H4 (cell line): ENCODE results near the gene APOBEC2. TPM values are rescaled to one million over a fixed set of nuclear protein-coding genes. Genes with fewer than 3 reads are reported as not detected.
"Not testable (repeated sequence)": the region's sequence is repeated elsewhere in the genome, so short reads cannot be mapped to it uniquely, and the experiment has no call there.

Source experiments
- DNase-seq: peaks from one replicate; pipeline ENCODE4 v3.0.0-alpha.2; 2015; ENCODE audit warnings: low spot score
- total RNA-seq: library from RNA; depleted of rRNA; stranded (reverse); fragments of >200 nt; shearing (Covaris generic); gene quantifications from 2 replicates; pipeline ENCODE4 v1.2.3, GENCODE V29; 2014; rRNA removed

The APOBEC2 gene
- not detected in 2 replicates for total RNA-seq

DNA sequence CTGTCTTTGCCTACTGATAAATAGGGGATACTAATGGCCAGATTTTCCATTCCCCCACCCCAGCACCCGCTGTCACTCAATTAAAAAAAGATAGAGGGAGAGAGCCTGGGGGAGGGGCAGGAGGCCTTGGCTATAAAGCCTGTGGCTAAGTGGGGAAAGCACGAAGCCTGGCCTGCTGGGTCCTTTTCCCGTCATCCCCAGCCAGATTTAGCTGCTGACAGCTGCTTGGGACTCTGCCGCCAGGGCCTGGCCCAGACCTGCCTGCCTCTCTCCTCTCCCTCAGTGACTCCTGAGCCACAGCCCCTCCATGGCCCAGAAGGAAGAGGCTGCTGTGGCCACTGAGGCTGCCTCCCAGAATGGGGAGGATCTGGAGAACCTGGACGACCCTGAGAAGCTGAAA lies at the start of gene APOBEC2:
Gene APOBEC2, plus strand, starts transcription at position 162 of the 400 bp plus-strand sequence. Its CDS starts 146 bp downstream, at position 308.
- DNase-seq = no peak

DNA sequence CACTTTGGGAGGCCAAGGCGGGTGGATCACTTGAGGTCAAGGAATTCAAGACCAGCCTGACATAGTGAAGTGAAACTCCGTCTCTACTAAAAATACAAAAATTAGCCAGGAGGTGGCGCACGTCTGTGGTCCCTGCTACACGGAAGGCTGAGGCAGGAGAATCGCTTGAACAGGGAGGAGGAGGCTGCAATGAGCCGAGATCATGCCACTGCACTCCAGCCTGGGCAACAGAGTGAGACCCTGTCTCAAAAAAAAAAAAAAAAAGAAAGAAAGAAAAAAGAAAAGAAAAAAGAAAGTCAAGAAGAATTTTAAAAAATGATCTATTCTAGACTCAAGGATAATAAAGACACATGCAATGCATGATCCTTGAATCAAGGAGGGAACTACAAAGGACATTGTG lies 46.8 kb upstream of the APOBEC2 start:
- DNase-seq = peak; percentile 75

DNA sequence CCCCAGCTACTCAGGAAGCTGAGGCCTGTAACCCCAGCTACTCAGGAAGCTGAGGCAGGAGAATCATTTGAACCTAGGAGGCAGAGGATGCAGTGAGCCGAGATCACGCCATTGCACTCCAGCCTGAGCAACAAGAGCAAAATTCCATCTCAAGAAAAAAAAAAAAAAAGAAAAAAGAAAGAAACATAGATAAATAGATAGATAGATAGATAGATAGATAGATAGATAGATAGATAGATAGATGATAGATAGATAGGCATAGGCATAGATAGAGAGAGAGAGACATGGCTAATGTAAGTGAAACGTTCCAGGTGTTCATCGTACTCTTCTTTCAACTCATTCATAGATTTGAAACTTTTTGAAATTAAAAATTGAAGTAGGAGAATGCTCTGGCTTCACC lies 46.0 kb upstream of the APOBEC2 start:
- not testable (repeated sequence) for DNase-seq

DNA sequence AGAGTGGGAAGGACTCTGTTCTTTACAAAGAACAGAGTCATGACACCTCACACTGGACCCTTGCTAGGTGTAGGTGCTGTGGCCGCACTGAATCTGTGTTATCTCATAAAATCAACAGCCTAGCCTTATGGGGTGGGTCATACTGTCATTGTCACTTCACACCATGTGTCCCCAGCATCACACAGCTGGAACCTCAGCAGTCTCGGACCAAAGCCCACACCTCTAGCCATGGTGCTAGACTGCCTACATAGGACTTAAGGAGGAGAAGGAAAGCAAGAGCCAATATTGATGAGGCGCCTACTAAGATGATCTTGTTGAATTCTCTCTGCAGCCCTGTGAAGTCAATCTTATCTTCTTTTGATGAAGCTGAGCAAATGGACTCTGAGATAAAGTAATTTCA lies 45.0 kb upstream of the APOBEC2 start:
- DNase-seq = no peak

DNA sequence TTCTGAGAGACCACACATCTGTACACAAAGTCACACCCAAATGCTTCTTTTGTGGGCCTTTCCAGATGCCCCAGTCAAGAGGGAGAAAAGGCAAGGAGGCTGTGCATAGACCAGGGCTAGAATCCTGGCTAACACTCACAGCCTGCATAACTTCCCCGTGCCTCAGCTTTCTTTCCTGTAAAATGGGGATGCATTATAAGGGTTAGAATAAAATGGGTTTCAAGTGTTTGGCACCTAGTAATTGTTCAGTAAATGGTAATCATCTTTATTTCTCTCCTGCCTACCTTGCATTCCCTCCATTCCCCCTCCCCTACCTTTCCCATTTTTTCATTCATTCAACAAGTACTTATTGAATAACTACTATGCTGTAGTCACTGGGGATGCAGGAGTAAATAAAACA lies 43.3 kb upstream of the APOBEC2 start:
- DNase-seq = no peak

DNA sequence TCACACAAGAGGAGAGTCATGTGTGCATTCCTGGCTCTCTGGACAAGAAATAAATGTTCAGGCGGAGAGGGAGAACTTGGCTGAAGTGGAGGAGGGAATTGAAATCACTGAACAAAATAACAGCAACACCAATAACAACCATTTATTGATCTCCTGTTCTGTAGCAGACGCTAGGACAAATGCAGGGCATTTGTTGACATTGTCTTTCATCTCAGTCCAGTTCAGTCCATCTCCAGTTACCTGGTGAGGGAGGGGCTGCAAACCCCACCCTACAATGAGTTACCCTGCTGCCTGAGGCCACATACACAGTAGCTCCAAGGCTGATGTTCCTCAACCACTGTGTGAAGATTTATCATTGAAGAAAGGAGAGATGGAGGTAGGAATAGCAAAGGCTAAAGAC lies 41.3 kb upstream of the APOBEC2 start:
- no peak for DNase-seq

DNA sequence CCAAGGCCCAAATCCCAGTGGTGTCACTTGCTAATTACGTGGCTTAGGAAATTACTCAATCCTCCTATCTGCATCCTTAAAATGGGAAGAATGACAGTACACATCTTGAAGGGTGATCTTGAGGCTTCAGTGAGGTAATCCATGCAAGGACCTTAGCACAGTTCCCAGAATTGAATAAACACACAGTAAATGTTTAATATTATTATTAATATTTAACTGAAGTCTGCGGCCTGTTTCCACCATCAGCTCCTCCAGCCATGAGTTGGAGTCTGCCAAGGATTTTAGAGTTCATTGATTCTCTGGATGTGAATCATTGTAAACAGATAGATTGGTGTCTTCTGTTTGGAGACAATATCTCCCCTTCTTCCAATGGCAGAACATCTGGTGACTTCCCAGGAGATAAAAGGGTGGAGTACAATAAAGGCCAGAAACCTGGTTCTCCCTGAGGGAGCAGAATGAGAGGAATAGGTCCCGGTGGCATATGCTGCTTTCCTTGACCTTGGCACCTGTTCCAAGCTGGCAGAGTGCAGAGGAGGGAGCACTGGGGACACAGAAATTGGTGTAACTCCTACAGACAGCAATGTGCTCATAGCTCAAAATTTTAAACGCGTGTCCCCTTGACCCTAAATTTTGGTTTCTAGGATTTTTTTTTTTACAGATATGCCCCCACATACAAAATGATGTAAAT lies 39.4 kb upstream of the APOBEC2 start:
- DNase-seq = no peak

DNA sequence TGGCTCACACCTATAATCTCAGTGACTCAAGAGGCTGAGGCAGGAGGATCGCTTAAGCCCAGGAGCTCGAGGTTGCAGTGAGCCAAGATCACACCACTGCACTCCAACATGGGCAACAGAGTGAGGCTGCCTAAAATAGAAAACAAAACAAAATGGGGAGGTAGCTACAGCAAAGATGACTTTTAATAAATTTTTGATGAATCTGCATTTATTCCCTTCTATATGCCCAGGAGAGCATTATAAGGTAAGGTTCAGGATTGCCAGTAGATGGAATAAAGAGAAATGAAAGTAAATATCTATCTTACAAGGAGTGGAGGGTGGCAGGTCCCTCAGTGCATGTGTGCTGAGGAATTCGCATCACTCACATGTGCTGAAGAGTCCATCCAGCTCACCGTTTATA lies 38.2 kb upstream of the APOBEC2 start:
- no peak for DNase-seq

DNA sequence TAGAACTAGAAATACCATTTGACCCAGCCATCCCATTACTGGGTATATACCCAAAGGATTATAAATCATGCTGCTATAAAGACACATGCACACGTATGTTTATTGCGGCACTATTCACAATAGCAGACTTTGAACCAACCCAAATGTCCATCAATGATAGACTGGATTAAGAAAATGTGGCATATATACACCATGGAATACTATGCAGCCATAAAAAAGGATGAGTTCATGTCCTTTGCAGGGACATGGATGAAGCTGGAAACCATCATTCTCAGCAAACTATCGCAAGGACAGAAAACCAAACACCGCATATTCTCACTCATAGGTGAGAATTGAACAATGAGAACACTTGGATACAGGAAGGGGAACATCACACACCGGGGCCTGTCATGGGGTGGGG lies 37.1 kb upstream of the APOBEC2 start:
- DNase-seq = not testable (repeated sequence)

DNA sequence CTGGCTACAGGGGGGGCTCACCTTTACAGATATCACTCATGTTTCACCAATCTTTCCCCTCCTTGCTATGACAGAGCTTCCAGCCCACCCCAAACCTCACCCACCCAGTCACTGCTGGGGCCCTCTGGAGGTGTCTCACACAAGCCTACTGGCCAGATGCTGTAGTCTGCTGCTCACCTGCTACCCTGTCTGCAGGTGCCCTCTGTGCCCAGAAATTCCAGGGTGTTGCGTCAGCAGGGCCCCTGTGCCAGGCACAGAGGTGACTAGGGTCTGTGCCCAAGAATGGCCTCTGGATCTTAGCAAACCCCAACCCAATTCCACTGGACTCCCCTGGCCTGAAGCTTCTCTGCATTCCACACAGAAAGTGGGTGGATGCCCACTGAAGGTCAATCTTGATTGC lies 35.3 kb upstream of the APOBEC2 start:
- DNase-seq = no peak

DNA sequence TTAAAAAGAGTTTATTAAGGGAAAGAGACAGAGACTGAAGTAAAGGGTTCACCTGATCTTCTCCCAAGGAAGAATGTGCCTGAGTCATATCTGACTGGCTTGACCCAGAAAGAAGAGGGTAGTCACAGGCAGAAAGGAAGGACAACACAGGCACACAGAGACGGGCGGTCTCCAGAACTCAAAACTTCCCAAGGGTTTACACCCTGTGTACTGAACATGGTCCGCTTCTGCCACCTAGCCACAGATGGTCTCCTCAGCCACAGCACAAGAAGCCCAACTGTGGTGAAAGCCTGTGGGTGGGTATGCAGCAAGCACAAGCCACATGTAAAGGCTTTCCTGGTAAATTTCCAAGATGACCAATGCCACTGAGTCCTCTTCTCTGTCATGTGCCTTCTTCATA lies 31.2 kb upstream of the APOBEC2 start:
- DNase-seq = peak; percentile 73

DNA sequence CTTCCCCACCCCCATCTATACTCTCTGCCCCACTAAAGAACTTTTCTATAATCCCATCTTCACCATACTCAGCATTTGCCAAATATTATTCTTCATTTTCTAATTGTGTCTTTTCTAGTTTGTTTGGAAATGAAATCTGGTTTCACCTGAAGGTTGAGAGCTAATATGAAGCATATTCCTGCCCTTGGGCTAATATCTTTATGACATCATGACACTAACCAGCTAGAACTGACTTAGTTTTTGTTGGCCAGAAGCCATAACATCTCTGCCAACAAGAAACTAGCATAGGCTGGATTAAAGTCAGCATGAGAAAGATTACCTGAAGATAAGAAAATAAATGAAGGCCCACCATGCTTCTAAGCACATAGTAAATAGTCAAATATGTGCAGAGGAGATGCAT lies 30.7 kb upstream of the APOBEC2 start:
- DNase-seq = no peak

DNA sequence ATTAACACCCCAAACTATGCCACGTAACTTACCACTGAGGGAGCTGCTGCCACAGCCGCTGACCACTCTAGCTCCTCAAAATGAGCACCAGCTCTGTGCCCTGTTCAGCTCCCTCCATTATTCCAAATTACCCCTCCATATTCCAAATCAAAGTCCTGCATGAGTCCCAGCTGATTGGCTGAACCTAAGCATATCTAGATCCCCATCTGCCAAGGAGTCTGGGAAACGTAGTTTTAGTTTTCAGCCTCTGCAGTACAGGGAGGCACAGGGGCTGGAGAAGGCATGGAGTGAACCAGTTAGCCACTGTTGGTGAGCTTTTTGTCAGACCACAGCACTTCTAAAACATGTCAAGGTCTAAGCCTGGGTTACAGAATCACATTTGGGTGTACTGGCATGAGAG lies 29.9 kb upstream of the APOBEC2 start:
- no peak for DNase-seq

DNA sequence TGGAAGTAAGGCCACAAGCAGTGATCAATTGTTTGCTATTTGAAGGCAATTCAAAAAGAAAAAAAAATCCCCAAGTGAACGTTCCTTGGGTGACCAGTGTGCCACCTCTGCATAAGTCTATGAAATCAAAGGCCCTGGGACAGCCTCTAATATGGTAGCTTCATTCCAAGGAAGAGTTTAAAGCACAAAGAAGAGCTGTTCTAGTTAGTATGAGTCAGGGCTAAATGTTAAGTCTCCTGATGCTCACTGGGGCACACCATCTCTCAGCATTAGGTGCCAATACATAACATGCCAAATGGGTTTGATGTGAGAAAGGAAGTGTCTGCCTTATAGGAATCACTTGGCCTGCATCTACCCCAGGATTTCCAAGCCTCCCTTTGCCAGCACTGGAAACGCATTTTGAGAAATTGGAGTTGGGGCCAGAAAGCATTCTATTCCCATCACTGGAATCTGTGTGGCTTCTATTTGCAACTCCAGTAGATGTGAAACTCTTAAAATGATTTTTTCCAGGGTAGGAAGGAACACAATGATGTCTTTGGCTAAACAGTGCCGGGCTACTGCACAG lies 27.0 kb upstream of the APOBEC2 start:
- no peak for DNase-seq

DNA sequence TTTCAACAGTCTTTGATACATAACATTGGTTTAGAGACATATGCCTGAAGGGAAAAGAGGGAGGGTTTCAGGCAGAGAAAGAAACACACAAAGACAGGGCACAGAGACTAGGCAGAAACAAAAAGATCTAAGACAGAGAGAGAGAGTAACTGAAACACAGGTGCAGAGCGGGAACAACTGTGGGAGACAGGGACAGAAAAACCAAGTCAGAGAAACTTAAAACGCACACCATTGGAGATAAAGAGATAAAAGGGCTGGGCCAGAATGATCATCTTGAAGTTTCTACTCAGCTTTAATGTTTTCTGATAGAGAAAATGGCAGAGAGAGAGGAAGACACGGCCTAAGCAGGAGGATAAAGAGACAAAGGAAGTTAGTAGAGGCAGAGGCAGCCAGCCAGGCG lies 25.8 kb upstream of the APOBEC2 start:
- no peak for DNase-seq

DNA sequence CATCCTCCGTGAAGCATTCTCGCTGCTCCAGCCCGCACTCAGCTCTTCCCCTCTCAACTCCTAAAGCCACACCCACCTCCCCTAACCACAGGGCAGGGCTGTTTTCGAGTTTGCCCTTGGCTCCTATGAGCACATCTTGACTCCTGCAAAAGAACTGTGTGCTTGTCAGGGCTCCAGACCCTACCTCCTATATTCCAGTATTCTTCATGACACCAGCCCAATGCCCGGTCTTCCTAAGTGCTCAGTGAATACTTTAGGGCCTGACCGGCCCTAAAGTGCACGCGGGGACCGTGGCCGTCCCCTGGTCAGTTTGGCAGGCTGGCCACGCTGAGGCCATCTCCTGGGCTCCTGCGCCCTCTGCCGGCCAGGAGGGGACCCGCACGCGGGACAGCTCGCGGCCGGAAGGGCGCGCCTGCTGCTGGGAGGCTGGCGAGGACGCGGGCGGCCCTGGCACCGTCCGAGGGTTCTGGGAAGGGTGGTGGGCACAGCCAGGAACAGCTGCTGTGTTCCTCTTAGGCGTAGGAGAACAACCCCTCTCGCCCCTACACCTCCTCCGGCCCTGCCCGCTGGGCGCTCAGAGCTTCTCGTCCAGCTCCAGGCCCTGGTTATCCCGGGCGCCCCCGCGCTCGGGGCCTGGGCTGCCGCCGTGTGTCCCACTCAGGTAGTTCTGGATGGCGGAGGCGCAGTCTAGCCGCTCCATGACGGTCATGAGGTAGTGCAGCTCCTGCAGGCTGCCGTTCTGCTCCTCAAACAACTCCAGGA lies 25.0 kb upstream of the APOBEC2 start:
- DNase-seq = peak; percentile 80

DNA sequence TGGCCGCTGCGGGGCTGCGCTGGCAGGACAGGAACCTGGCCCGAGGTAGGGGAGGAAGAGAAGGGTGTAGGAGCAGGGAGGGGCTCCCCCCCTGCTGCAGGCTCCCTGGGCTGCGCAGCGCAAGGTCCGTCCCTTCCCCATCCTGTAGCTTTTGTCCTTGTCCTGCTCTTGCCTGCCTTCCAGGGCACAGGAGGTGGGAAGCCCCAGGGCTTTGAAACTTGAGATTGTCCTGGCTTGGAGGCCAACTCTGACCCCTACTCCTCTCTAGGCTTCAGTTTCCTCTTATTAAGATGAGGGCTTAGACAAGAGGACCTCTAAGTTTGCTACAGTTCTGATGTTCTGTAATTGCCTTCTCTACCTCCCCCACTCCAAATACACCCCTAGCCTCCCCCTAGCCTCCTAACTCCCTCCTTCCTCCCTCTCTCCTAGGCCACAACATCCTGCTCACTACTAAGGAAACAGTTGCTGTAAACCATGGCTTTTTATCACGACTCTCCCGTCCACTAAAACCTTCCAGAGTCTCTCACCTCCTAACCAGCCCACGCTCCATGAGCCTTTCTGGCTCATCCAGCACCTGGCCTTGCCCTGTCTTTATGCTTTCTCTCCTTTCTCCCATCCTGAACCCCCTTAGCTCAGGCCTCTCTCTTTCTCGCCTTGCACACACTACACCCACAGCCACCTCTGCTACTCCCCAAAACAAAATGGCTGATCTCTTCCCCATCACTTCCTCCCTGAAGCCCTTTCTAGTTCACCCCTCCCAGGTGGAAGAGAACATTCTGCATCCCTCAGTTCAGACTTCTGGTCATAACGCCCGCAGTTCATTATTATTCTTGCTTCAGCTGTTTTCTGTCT lies 24.2 kb upstream of the APOBEC2 start:
- DNase-seq = no peak

DNA sequence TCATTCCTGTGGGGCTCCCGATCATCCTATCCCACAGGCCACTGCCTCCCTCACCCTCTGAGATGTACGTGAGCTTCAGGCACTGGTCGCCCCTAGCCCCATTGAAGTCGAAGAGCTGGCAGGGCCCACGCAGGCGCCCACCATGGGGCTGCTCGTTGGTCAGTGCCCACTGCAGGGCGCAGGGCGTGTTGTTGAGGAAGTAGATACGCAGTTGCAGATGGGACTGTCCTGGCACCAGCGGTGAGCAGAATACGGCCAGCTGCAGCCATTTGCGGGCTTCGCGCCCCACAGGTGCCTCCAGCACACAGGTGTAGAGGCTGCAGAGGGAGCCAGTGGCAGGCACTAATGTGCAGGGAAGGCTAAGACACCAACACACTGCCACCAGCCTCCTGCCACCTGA lies 20.2 kb upstream of the APOBEC2 start:
- no peak for DNase-seq

DNA sequence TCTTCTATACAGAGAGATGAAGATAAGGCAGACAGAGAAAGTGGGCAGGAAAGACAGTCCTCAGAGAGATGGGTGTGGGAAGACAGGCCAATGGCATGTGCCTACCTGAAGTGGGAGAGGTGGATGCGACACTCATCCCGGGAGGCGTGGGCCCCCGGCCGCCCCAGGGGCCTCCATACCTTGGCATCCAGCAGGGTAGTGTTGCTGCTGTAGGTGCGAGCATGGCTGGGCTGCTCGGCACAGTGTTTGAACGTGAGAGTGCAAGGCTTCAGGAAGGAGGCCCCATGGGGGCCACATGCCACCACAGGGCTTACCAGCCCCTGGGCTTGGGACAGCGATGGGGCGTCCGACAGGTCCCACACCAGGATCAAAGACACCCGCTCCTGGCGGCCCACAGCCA lies 19.2 kb upstream of the APOBEC2 start:
- no peak for DNase-seq

DNA sequence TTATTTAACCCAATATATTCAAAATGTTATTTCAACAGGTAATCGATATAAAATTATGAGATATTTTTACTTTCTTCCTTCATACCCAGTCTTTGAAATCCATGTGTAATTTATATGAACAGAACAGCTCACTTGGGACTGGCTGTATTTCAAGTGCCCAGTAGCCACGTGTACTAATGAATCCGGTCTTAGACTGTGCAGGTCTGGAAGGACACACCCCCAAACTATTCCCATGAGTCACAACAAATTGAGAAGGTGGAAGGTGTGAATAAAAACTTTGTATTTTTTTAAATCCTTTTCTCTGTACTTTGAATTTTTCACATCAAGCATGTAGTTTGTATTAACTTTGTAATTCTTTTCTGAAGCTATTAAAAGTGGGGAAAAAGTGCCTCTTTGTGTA lies 16.8 kb upstream of the APOBEC2 start:
- no peak for DNase-seq

DNA sequence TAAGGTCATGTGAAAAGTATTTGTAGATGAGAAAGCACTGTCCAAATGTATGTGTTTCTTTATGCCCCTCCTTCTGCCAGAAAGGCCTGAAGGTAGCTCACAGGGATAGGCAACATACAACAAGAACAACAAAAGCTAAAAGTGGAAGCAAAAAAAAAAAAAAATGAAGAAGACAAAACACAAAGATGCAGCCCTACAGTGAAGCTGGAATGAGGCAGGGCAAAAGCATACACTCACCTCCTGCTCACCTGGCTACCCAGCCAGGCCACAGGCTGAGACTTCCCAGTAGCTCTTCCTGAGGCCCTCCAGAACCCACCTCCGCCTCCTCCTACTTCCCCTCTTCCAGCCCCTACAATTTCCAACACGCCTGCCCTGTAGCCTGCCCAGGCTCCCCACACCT lies 16.4 kb upstream of the APOBEC2 start:
- DNase-seq = no peak
